GM23338 (cell line): Measurements from ENCODE around the gene THBS2. TPM values are rescaled to one million over a fixed set of nuclear protein-coding genes. Genes with fewer than 3 reads are reported as not detected.
"Not testable (repeated sequence)": the region's sequence is repeated elsewhere in the genome, so short reads cannot be mapped to it uniquely, and the experiment has no call there.

Experiments
- ATAC-seq: fragments of 200-7000 bp; cut with Tn5 transposase; 3 replicates; pipeline ENCODE4 v1.9.1; 2020
- DNase-seq: peaks from one replicate; pipeline ENCODE4 v3.0.0-alpha.2; 2015; ENCODE audit warnings: low spot score
- H2AFZ ChIP-seq: fragments of 200-600 bp; sonication (generic); 2 replicates; pipeline ENCODE4 v1.8.0; 2016; ENCODE audit warnings: antibody characterized with exemption, mild to moderate bottlenecking, moderate library complexity
- H3F3A ChIP-seq: fragments of 200-600 bp; sonication (generic); replicated peaks from 2 replicates; pipeline ENCODE4 v1.8.0; 2017; ENCODE audit warnings: antibody characterized with exemption, mixed run types, low read depth
- H3K27ac ChIP-seq: fragments of 200-600 bp; sonication (generic); 2 replicates; pipeline ENCODE4 v1.6.1; 2016; ENCODE audit warnings: low read depth
- H3K27me3 ChIP-seq: fragments of 200-600 bp; sonication (generic); 2 replicates; pipeline ENCODE4 v1.8.0; 2016; ENCODE audit warnings: mild to moderate bottlenecking, mixed run types, moderate library complexity; ENCODE audit not compliant: insufficient read depth
- H3K36me3 ChIP-seq: fragments of 200-600 bp; sonication (generic); 2 replicates; pipeline ENCODE4 v1.8.0; 2016; ENCODE audit warnings: mild to moderate bottlenecking; ENCODE audit not compliant: insufficient read depth
- H3K4me1 ChIP-seq: fragments of 200-600 bp; sonication (generic); 2 replicates; pipeline ENCODE4 v1.8.0; 2016; ENCODE audit warnings: mild to moderate bottlenecking, moderate library complexity; ENCODE audit not compliant: insufficient read depth
- H3K4me2 ChIP-seq: fragments of 200-600 bp; sonication (generic); 2 replicates; pipeline ENCODE4 v1.7.1; 2017; ENCODE audit warnings: mixed run types
- H3K4me3 ChIP-seq: fragments of 200-600 bp; sonication (generic); 2 replicates; pipeline ENCODE4 v1.6.1; 2016; ENCODE audit warnings: mixed run types
- H3K79me2 ChIP-seq: fragments of 200-600 bp; sonication (generic); replicated peaks from 2 replicates; pipeline ENCODE4 v1.8.0; 2017; ENCODE audit warnings: mild to moderate bottlenecking; ENCODE audit not compliant: insufficient read depth
- H3K9me2 ChIP-seq: fragments of 200-600 bp; sonication (generic); 2 replicates; pipeline ENCODE4 v1.8.0; 2017; ENCODE audit not compliant: insufficient read depth
- H4K20me1 ChIP-seq: fragments of 200-600 bp; sonication (generic); replicated peaks from 2 replicates; pipeline ENCODE4 v1.8.0; 2017; ENCODE audit warnings: mild to moderate bottlenecking; ENCODE audit not compliant: insufficient read depth
- H3K27ac Mint-ChIP-seq: 2 replicates; pipeline ENCODE4 v1.8.0; 2020; ENCODE audit warnings: inconsistent platforms, mild to moderate bottlenecking, moderate library complexity, mixed read lengths
- H3K27me3 Mint-ChIP-seq: 3 replicates; pipeline ENCODE4 v1.8.0; 2022; ENCODE audit warnings: low read depth, mild to moderate bottlenecking, moderate library complexity, mixed read lengths, inconsistent platforms; ENCODE audit not compliant: insufficient read depth, poor library complexity
- H3K36me3 Mint-ChIP-seq: 3 replicates; pipeline ENCODE4 v1.8.0; 2021; ENCODE audit warnings: low read depth, mild to moderate bottlenecking, inconsistent platforms, moderate library complexity, mixed read lengths
- H3K4me1 Mint-ChIP-seq: 3 replicates; pipeline ENCODE4 v1.8.0; 2020; ENCODE audit warnings: mild to moderate bottlenecking, inconsistent platforms, mixed read lengths
- H3K4me3 Mint-ChIP-seq: 3 replicates; pipeline ENCODE4 v1.8.0; 2021; ENCODE audit warnings: moderate library complexity, mild to moderate bottlenecking, inconsistent platforms, mixed read lengths
- H3K9me3 Mint-ChIP-seq: 3 replicates; pipeline ENCODE4 v1.8.0; 2020; ENCODE audit warnings: moderate library complexity, mild to moderate bottlenecking, inconsistent platforms, mixed read lengths
- CREB1 ChIP-seq: fragments of 250-450 bp; sonication (Bioruptor Pico); IDR thresholded peaks from 2 replicates; pipeline ENCODE4 v1.5.0; 2020; ENCODE audit warnings: low read depth, mild to moderate bottlenecking, moderate library complexity
- EZH2 ChIP-seq: fragments of 200-600 bp; sonication (generic); IDR thresholded peaks from one replicate; pipeline ENCODE4 v1.8.0; 2017; ENCODE audit warnings: antibody characterized with exemption, mild to moderate bottlenecking, low read depth; ENCODE audit not compliant: unreplicated experiment
- EZH2phosphoT487 ChIP-seq: fragments of 200-600 bp; sonication (generic); IDR thresholded peaks from one replicate; pipeline ENCODE4 v1.8.1; 2018; ENCODE audit warnings: antibody characterized with exemption; ENCODE audit not compliant: unreplicated experiment
- JUNB ChIP-seq: IDR thresholded peaks from one replicate; pipeline ENCODE4 v1.6.1; 2016; ENCODE audit warnings: antibody characterized with exemption; ENCODE audit not compliant: unreplicated experiment
- POLR2AphosphoS5 ChIP-seq: IDR thresholded peaks from 2 replicates; pipeline ENCODE4 v1.6.1; 2016; ENCODE audit warnings: antibody characterized with exemption, low read depth
- ZNF114 ChIP-seq: fragments of 250-450 bp; sonication (Bioruptor Pico); IDR thresholded peaks from 2 replicates; pipeline ENCODE4 v1.5.0; 2020; ENCODE audit warnings: mild to moderate bottlenecking, moderate library complexity
- ZNF331 ChIP-seq: fragments of 250-450 bp; sonication (Bioruptor Pico); IDR thresholded peaks from 2 replicates; pipeline ENCODE4 v1.5.0; 2020; ENCODE audit warnings: low read depth, mild to moderate bottlenecking, moderate library complexity
- polyA plus RNA-seq: library from polyadenylated mRNA; unstranded; fragments of >200 nt; fragmentation: Nextera tagmentation; extraction: Ambion mirVana; gene quantifications from 2 replicates; pipeline ENCODE4 v1.2.1, GENCODE V29; 2016
- total RNA-seq: library from RNA; depleted of rRNA; stranded (reverse); fragments of >200 nt; shearing (Covaris generic); gene quantifications from 2 replicates; pipeline ENCODE4 v1.2.3, GENCODE V29; 2014
- TF ChIP-seq, protein P1 (sequence below), 2 experiments: fragments of 200-600 bp in 1 of 2; sonication (generic) in 1 of 2; conservative IDR thresholded peaks; 2 replicates each; pipeline versions ENCODE4 v1.5.1 to v1.6.1; 2016 to 2017; ENCODE audit warnings: antibody characterized with exemption in 2 of 2, low read depth in 2 of 2, mild to moderate bottlenecking in 2 of 2, moderate library complexity in 1 of 2
- TF ChIP-seq, protein P2 (sequence below): IDR thresholded peaks from one replicate; pipeline ENCODE4 v1.6.1; 2018; ENCODE audit warnings: antibody characterized with exemption; ENCODE audit not compliant: unreplicated experiment
- TF ChIP-seq, protein P3 (sequence below): IDR thresholded peaks from 2 replicates; pipeline ENCODE4 v1.6.1; 2016; ENCODE audit warnings: antibody characterized with exemption

Gene THBS2
- total and polyA plus RNA-seq, 2 experiments from 2014 or later: 7.9 to 44.7 TPM

DNA sequence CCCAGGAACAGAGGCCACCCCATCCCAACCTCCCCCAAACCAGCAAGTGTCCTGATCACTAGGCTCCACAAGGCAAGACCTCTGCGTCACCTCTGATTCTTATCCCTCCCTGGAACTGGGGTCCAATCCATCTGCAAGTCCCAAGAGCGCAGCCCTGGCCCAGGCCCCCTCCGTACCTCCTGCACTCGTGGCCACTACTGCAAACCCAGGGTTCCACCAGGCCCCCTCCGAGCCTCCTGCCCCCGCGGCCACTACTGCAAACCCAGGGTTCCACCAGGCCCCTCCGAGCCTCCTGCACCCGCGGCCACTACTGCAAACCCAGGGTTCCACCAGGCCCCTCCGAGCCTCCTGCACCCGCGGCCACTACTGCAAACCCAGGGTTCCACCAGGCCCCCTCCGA, 9.0 kb upstream of the THBS2 start:
- not testable (repeated sequence) for H3K79me2 ChIP-seq, DNase-seq, H3K36me3 ChIP-seq, H3K9me2 ChIP-seq, H3K9me3 Mint-ChIP-seq, H2AFZ ChIP-seq, H4K20me1 ChIP-seq, H3K27ac ChIP-seq, H3K4me3 ChIP-seq, ATAC-seq, H3F3A ChIP-seq, H3K4me2 ChIP-seq, H3K36me3 Mint-ChIP-seq, H3K4me1 Mint-ChIP-seq, H3K27ac Mint-ChIP-seq, H3K27me3 ChIP-seq, H3K4me1 ChIP-seq, H3K27me3 Mint-ChIP-seq, H3K4me3 Mint-ChIP-seq

- ATAC-seq (no peak), DNase-seq (no peak)
- no peak overlapping the region for H3K4me2 ChIP-seq
- H2AFZ ChIP-seq: no peak overlapping the region
- TF ChIP-seq EZH2phosphoT487 (no peak), JUNB (no peak)
- TF ChIP-seq, protein P1, sequence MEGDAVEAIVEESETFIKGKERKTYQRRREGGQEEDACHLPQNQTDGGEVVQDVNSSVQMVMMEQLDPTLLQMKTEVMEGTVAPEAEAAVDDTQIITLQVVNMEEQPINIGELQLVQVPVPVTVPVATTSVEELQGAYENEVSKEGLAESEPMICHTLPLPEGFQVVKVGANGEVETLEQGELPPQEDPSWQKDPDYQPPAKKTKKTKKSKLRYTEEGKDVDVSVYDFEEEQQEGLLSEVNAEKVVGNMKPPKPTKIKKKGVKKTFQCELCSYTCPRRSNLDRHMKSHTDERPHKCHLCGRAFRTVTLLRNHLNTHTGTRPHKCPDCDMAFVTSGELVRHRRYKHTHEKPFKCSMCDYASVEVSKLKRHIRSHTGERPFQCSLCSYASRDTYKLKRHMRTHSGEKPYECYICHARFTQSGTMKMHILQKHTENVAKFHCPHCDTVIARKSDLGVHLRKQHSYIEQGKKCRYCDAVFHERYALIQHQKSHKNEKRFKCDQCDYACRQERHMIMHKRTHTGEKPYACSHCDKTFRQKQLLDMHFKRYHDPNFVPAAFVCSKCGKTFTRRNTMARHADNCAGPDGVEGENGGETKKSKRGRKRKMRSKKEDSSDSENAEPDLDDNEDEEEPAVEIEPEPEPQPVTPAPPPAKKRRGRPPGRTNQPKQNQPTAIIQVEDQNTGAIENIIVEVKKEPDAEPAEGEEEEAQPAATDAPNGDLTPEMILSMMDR (conservative IDR thresholded peaks at IDR 0.05; ENCODE audit: low read depth in 2 of 2): no peak
- no peaks in the 10 kb centered on the region for H4K20me1 ChIP-seq
- H3K36me3 Mint-ChIP-seq: peaks cover 6% of the 10 kb centered on the region; the same call in 1 of the 3 replicates
- H3K27me3 ChIP-seq: peaks cover 15% of the 10 kb centered on the region; the same call in 1 of the 2 replicates
- no peak overlapping the region for H3K27ac Mint-ChIP-seq
- peaks cover 11% of the 10 kb centered on the region; the same call in 1 of the 2 replicates for H3K9me2 ChIP-seq
- peaks cover 26% of the 10 kb centered on the region for H3K27me3 Mint-ChIP-seq
- peaks cover 31% of the 10 kb centered on the region for H3K4me1 ChIP-seq
- peaks cover 15% of the 10 kb centered on the region; the same call in 2 of the 3 replicates for H3K9me3 Mint-ChIP-seq
- peaks cover 40% of the 10 kb centered on the region for H3K4me1 Mint-ChIP-seq
- no peaks in the 10 kb centered on the region for H3K36me3 ChIP-seq
- H3K4me3 Mint-ChIP-seq: no peak overlapping the region
- no peak overlapping the region for H3K4me3 ChIP-seq
- no peak overlapping the region for H3K27ac ChIP-seq
- H3K79me2 ChIP-seq: no peaks in the 10 kb centered on the region
- peaks cover 6% of the 10 kb centered on the region for H3F3A ChIP-seq
Measured at GRCh38 chr6:169256518-169256917, 2.9 kb upstream of the THBS2 start.

GRCh38 chr6:169256061-169256460, 2.4 kb upstream of the THBS2 start:
- peaks cover 6% of the 10 kb centered on the region; the same call in 1 of the 3 replicates for H3K36me3 Mint-ChIP-seq
- H3K27ac ChIP-seq: no peak overlapping the region
- H3K9me2 ChIP-seq: peaks cover 11% of the 10 kb centered on the region; the same call in 1 of the 2 replicates
- H3K27me3 Mint-ChIP-seq: peaks cover 25% of the 10 kb centered on the region
- peaks cover 15% of the 10 kb centered on the region; the same call in 1 of the 2 replicates for H3K27me3 ChIP-seq
- H3K27ac Mint-ChIP-seq: no peak overlapping the region
- H3K4me2 ChIP-seq: no peak overlapping the region
- peaks cover 34% of the 10 kb centered on the region for H3K4me1 ChIP-seq
- no peak overlapping the region for H2AFZ ChIP-seq
- DNase-seq: no peak
- no peaks in the 10 kb centered on the region for H3K79me2 ChIP-seq
- H3K4me3 Mint-ChIP-seq: no peak overlapping the region
- H4K20me1 ChIP-seq: no peaks in the 10 kb centered on the region
- ATAC-seq: no peak
- H3F3A ChIP-seq: peaks cover 6% of the 10 kb centered on the region
- peaks cover 45% of the 10 kb centered on the region for H3K4me1 Mint-ChIP-seq
- peaks cover 15% of the 10 kb centered on the region; the same call in 2 of the 3 replicates for H3K9me3 Mint-ChIP-seq
- H3K36me3 ChIP-seq: no peaks in the 10 kb centered on the region
- H3K4me3 ChIP-seq: no peak overlapping the region
- TF ChIP-seq, protein P2, sequence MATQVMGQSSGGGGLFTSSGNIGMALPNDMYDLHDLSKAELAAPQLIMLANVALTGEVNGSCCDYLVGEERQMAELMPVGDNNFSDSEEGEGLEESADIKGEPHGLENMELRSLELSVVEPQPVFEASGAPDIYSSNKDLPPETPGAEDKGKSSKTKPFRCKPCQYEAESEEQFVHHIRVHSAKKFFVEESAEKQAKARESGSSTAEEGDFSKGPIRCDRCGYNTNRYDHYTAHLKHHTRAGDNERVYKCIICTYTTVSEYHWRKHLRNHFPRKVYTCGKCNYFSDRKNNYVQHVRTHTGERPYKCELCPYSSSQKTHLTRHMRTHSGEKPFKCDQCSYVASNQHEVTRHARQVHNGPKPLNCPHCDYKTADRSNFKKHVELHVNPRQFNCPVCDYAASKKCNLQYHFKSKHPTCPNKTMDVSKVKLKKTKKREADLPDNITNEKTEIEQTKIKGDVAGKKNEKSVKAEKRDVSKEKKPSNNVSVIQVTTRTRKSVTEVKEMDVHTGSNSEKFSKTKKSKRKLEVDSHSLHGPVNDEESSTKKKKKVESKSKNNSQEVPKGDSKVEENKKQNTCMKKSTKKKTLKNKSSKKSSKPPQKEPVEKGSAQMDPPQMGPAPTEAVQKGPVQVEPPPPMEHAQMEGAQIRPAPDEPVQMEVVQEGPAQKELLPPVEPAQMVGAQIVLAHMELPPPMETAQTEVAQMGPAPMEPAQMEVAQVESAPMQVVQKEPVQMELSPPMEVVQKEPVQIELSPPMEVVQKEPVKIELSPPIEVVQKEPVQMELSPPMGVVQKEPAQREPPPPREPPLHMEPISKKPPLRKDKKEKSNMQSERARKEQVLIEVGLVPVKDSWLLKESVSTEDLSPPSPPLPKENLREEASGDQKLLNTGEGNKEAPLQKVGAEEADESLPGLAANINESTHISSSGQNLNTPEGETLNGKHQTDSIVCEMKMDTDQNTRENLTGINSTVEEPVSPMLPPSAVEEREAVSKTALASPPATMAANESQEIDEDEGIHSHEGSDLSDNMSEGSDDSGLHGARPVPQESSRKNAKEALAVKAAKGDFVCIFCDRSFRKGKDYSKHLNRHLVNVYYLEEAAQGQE: no peak
- TF ChIP-seq ZNF331 (CRISPR knock-in tag): no peak
- no peak for TF ChIP-seq POLR2AphosphoS5
- TF ChIP-seq ZNF114 (CRISPR knock-in tag): no peak
- TF ChIP-seq, protein P3, sequence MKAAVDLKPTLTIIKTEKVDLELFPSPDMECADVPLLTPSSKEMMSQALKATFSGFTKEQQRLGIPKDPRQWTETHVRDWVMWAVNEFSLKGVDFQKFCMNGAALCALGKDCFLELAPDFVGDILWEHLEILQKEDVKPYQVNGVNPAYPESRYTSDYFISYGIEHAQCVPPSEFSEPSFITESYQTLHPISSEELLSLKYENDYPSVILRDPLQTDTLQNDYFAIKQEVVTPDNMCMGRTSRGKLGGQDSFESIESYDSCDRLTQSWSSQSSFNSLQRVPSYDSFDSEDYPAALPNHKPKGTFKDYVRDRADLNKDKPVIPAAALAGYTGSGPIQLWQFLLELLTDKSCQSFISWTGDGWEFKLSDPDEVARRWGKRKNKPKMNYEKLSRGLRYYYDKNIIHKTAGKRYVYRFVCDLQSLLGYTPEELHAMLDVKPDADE: no peak
- TF ChIP-seq EZH2: no peak
- TF ChIP-seq CREB1: no peak
- no peak for TF ChIP-seq EZH2phosphoT487
- TF ChIP-seq, protein P1 (conservative IDR thresholded peaks at IDR 0.05; ENCODE audit: low read depth in 2 of 2): no peak
